LNCAP (cell line): ENCODE measurements around the gene MMP25.
A peak's percentile ranks its signal among the peaks of the same experiment; 100 is the strongest.

Source experiments
- CTCF ChIP-seq: fragments of 450-650 bp; IDR thresholded peaks from 2 replicates; pipeline ENCODE4 v1.5.1; 2017; ENCODE audit warnings: mild to moderate bottlenecking

The MMP25 gene

GRCh38 chr16:3020247-3020603, 26.1 kb upstream of the MMP25 start, which contains the start of gene TNFRSF12A:
TNFRSF12A (plus strand) TSS chr16:3020368; CDS start chr16:3020398, 30 bp downstream.
- no peak for TF ChIP-seq CTCF

GRCh38 chr16:3020604-3021448, 25.5 kb upstream of the MMP25 start:
- no peak for TF ChIP-seq CTCF

GRCh38 chr16:3021449-3022207, 24.7 kb upstream of the MMP25 start:
- TF ChIP-seq CTCF: peak; percentile 49

- TF ChIP-seq CTCF: no peak
Observed at GRCh38 chr16:3022208-3022683, 24.1 kb upstream of the MMP25 start.

GRCh38 chr16:3022684-3023414, 23.5 kb upstream of the MMP25 start:
- no peak for TF ChIP-seq CTCF

- no peak for TF ChIP-seq CTCF
Observed at GRCh38 chr16:3023415-3023668, 23.0 kb upstream of the MMP25 start.

- no peak for TF ChIP-seq CTCF
Observed at GRCh38 chr16:3023669-3024478, 22.5 kb upstream of the MMP25 start, which contains the start of the genes HCFC1R1 and THOC6. HCFC1R1 (minus strand) TSS chr16:3023942; CDS start chr16:3023941, 1 bp downstream. THOC6 (plus strand) TSS chr16:3024035; CDS start chr16:3024327, 292 bp downstream.
